HEK293 (cell line): Measurements from ENCODE around the gene PIP4K2A.

ENCODE experiments used
- AEBP2 ChIP-seq: fragments of 450-650 bp; formaldehyde crosslinking; IDR thresholded peaks from 2 replicates; pipeline ENCODE4 v1.5.1; 2016; ENCODE audit warnings: missing biosample characterization, missing genetic modification characterization, borderline replicate concordance
- ATF2 ChIP-seq: fragments of 450-650 bp; formaldehyde crosslinking; IDR thresholded peaks from 2 replicates; pipeline ENCODE4 v1.5.1; 2016; ENCODE audit warnings: missing biosample characterization, missing genetic modification characterization, low read depth
- EGR2 ChIP-seq: fragments of 450-650 bp; formaldehyde crosslinking; IDR thresholded peaks from 2 replicates; pipeline ENCODE4 v1.5.1; 2016; ENCODE audit warnings: low read depth, missing biosample characterization, missing genetic modification characterization
- GLIS1 ChIP-seq: fragments of 450-650 bp; formaldehyde crosslinking; IDR thresholded peaks from 2 replicates; pipeline ENCODE4 v1.5.1; 2016; ENCODE audit warnings: missing biosample characterization, missing genetic modification characterization
- GLIS2 ChIP-seq: fragments of 450-650 bp; formaldehyde crosslinking; IDR thresholded peaks from 2 replicates; pipeline ENCODE4 v1.5.1; 2016; ENCODE audit warnings: missing biosample characterization, missing genetic modification characterization
- KLF8 ChIP-seq: fragments of 450-650 bp; formaldehyde crosslinking; IDR thresholded peaks from 2 replicates; pipeline ENCODE4 v1.5.1; 2016; ENCODE audit warnings: missing biosample characterization, missing genetic modification characterization
- PRDM1 ChIP-seq: fragments of 450-650 bp; formaldehyde crosslinking; IDR thresholded peaks from 2 replicates; pipeline ENCODE4; 2016; ENCODE audit warnings: missing biosample characterization, missing genetic modification characterization
- YY1 ChIP-seq: fragments of 450-650 bp; formaldehyde crosslinking; IDR thresholded peaks from 2 replicates; pipeline ENCODE4 v1.5.1; 2018; ENCODE audit warnings: missing biosample characterization, missing genetic modification characterization
- YY2 ChIP-seq: fragments of 450-650 bp; formaldehyde crosslinking; IDR thresholded peaks from 2 replicates; pipeline ENCODE4 v1.5.1; 2016; ENCODE audit warnings: missing biosample characterization, missing genetic modification characterization
- ZBTB20 ChIP-seq: fragments of 450-650 bp; formaldehyde crosslinking; IDR thresholded peaks from 2 replicates; pipeline ENCODE4 v1.5.1; 2016; ENCODE audit warnings: missing biosample characterization, missing genetic modification characterization
- ZBTB48 ChIP-seq: fragments of 450-650 bp; formaldehyde crosslinking; IDR thresholded peaks from 2 replicates; pipeline ENCODE4 v1.5.1; 2016; ENCODE audit warnings: missing biosample characterization, missing genetic modification characterization
- ZBTB49 ChIP-seq: fragments of 450-650 bp; formaldehyde crosslinking; IDR thresholded peaks from 2 replicates; pipeline ENCODE4 v1.5.1; 2016; ENCODE audit warnings: missing biosample characterization, missing genetic modification characterization, low read depth
- ZFP37 ChIP-seq: fragments of 450-650 bp; formaldehyde crosslinking; IDR thresholded peaks from 2 replicates; pipeline ENCODE4 v1.5.1; 2016; ENCODE audit warnings: missing biosample characterization, missing genetic modification characterization
- ZNF18 ChIP-seq: fragments of 450-650 bp; formaldehyde crosslinking; IDR thresholded peaks from 2 replicates; pipeline ENCODE4 v1.5.1; 2016; ENCODE audit warnings: missing biosample characterization, missing genetic modification characterization
- ZNF2 ChIP-seq: fragments of 450-650 bp; formaldehyde crosslinking; IDR thresholded peaks from 2 replicates; pipeline ENCODE4 v1.5.1; 2016; ENCODE audit warnings: missing biosample characterization, missing genetic modification characterization
- ZNF202 ChIP-seq: fragments of 450-650 bp; formaldehyde crosslinking; IDR thresholded peaks from 2 replicates; pipeline ENCODE4 v1.5.1; 2016; ENCODE audit warnings: missing biosample characterization, missing genetic modification characterization, borderline replicate concordance
- ZNF274 ChIP-seq, 2 experiments: fragments of 200-500 bp in 1 of 2; fragments of 450-650 bp in 1 of 2; sonication (Bioruptor generic) in 1 of 2; formaldehyde crosslinking in 1 of 2; IDR thresholded peaks; 2 replicates each; pipeline versions ENCODE4 v1.5.1 to v1.6.1; 2014 to 2016; ENCODE audit warnings: borderline replicate concordance in 1 of 2, inconsistent platforms in 1 of 2, low read length in 1 of 2, missing biosample characterization in 1 of 2, missing genetic modification characterization in 1 of 2
- ZNF398 ChIP-seq: fragments of 450-650 bp; formaldehyde crosslinking; IDR thresholded peaks from 2 replicates; pipeline ENCODE4 v1.5.1; 2017; ENCODE audit warnings: missing biosample characterization, missing genetic modification characterization
- ZNF416 ChIP-seq: fragments of 450-650 bp; formaldehyde crosslinking; IDR thresholded peaks from 2 replicates; pipeline ENCODE4 v1.5.1; 2016; ENCODE audit warnings: missing biosample characterization, missing genetic modification characterization
- ZNF48 ChIP-seq: fragments of 450-650 bp; formaldehyde crosslinking; IDR thresholded peaks from 2 replicates; pipeline ENCODE4 v1.5.1; 2016; ENCODE audit warnings: missing biosample characterization, missing genetic modification characterization
- ZNF558 ChIP-seq: fragments of 450-650 bp; formaldehyde crosslinking; IDR thresholded peaks from 2 replicates; pipeline ENCODE4 v1.5.1; 2016; ENCODE audit warnings: missing biosample characterization, missing genetic modification characterization
- ZNF560 ChIP-seq: fragments of 450-650 bp; formaldehyde crosslinking; IDR thresholded peaks from 2 replicates; pipeline ENCODE4 v1.5.1; 2017; ENCODE audit warnings: missing biosample characterization, missing genetic modification characterization, borderline replicate concordance
- ZNF654 ChIP-seq: fragments of 450-650 bp; formaldehyde crosslinking; IDR thresholded peaks from 2 replicates; pipeline ENCODE4 v1.5.1; 2016; ENCODE audit warnings: low read depth, missing biosample characterization, missing genetic modification characterization
- ZNF658 ChIP-seq: fragments of 450-650 bp; formaldehyde crosslinking; IDR thresholded peaks from 2 replicates; pipeline ENCODE4; 2016; ENCODE audit warnings: missing biosample characterization, missing genetic modification characterization
- ZNF677 ChIP-seq: fragments of 450-650 bp; IDR thresholded peaks from 2 replicates; pipeline ENCODE4 v1.5.0; 2018; ENCODE audit warnings: missing biosample characterization, mild to moderate bottlenecking, missing genetic modification characterization, moderate library complexity
- ZNF707 ChIP-seq: fragments of 450-650 bp; formaldehyde crosslinking; IDR thresholded peaks from 2 replicates; pipeline ENCODE4 v1.5.1; 2016; ENCODE audit warnings: missing biosample characterization, missing genetic modification characterization
- ZNF792 ChIP-seq: fragments of 450-650 bp; formaldehyde crosslinking; IDR thresholded peaks from 2 replicates; pipeline ENCODE4 v1.5.1; 2016; ENCODE audit warnings: missing biosample characterization, missing genetic modification characterization
- ZNF830 ChIP-seq: fragments of 450-650 bp; IDR thresholded peaks from 2 replicates; pipeline ENCODE4 v1.5.0; 2018; ENCODE audit warnings: missing biosample characterization, missing genetic modification characterization, low read depth, mild to moderate bottlenecking, moderate library complexity
- ZSCAN23 ChIP-seq: fragments of 450-650 bp; formaldehyde crosslinking; IDR thresholded peaks from 2 replicates; pipeline ENCODE4 v1.5.1; 2016; ENCODE audit warnings: missing biosample characterization, missing genetic modification characterization
- TF ChIP-seq, protein P1 (sequence below): fragments of 450-650 bp; formaldehyde crosslinking; IDR thresholded peaks from 2 replicates; pipeline ENCODE4 v1.5.1; 2017; ENCODE audit warnings: missing biosample characterization, missing genetic modification characterization

The PIP4K2A gene

GRCh38 chr10:22719406-22720042, 5.1 kb upstream of the PIP4K2A start (continued):
- TF ChIP-seq, protein P1, sequence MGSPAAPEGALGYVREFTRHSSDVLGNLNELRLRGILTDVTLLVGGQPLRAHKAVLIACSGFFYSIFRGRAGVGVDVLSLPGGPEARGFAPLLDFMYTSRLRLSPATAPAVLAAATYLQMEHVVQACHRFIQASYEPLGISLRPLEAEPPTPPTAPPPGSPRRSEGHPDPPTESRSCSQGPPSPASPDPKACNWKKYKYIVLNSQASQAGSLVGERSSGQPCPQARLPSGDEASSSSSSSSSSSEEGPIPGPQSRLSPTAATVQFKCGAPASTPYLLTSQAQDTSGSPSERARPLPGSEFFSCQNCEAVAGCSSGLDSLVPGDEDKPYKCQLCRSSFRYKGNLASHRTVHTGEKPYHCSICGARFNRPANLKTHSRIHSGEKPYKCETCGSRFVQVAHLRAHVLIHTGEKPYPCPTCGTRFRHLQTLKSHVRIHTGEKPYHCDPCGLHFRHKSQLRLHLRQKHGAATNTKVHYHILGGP (tag by site-specific recombination), result no peak
- TF ChIP-seq ZSCAN23 (tag by site-specific recombination), result no peak
- no peak for TF ChIP-seq KLF8 (tag by site-specific recombination)
- TF ChIP-seq ZNF274 (IDR thresholded peaks at IDR 0.05; ENCODE audit: low read length), result no peak
- no peak for TF ChIP-seq ZNF274 (tag by site-specific recombination; IDR thresholded peaks at IDR 0.05; ENCODE audit: borderline replicate concordance)
- TF ChIP-seq GLIS1, result no peak
- TF ChIP-seq GLIS2 (tag by site-specific recombination), result no peak
- no peak for TF ChIP-seq PRDM1 (tag by site-specific recombination)
- 0 out of 2 replicates have a peak, but pooled peaks have one; percentile 71 for TF ChIP-seq AEBP2 (tag by site-specific recombination)
- peak; percentile 49 for TF ChIP-seq ZNF654 (tag by site-specific recombination)
- peak; percentile 92; the same call in 1 of the 2 replicates for TF ChIP-seq ZNF560 (tag by site-specific recombination)
- no peak for TF ChIP-seq ZBTB49
- peak; percentile 80 for TF ChIP-seq ZNF558
- TF ChIP-seq ZNF792 (tag by site-specific recombination), result no peak
- TF ChIP-seq ZNF18 (tag by site-specific recombination), result no peak
- no peak for TF ChIP-seq ZNF707 (tag by site-specific recombination)
- TF ChIP-seq YY2 (tag by site-specific recombination), result no peak
- no peak for TF ChIP-seq ZNF658 (tag by site-specific recombination)
- TF ChIP-seq ZBTB48 (tag by site-specific recombination), result no peak
- no peak for TF ChIP-seq EGR2 (tag by site-specific recombination)
- TF ChIP-seq ZNF398 (tag by site-specific recombination), result no peak
- TF ChIP-seq YY1 (tag by site-specific recombination), result no peak
- no peak for TF ChIP-seq ZNF48 (tag by site-specific recombination)
- TF ChIP-seq ZNF202, result peak; percentile 86; the same call in 1 of the 2 replicates
- TF ChIP-seq ZFP37 (tag by site-specific recombination), result peak; percentile 66; the same call in 1 of the 2 replicates
- TF ChIP-seq ZNF416 (tag by site-specific recombination), result no peak
- TF ChIP-seq ZNF830 (tag by site-specific recombination), result no peak
- no peak for TF ChIP-seq ZBTB20
- no peak for TF ChIP-seq ZNF2 (tag by site-specific recombination)
- no peak for TF ChIP-seq ZNF677 (tag by site-specific recombination)
- no peak for TF ChIP-seq ATF2 (tag by site-specific recombination)
